NCI-H2171 treated with DMSO at 0.1 percent for 48 hours (cell line): ENCODE data around the gene WDR83.
A peak's percentile ranks its signal among the peaks of the same experiment; 100 is the strongest.

Experiments used
- DNase-seq: peaks from one replicate; lab custom pipeline; 2025; lab: John Stamatoyannopoulos, UW

WDR83 gene

GRCh38 chr19:12715102-12715501, 48.5 kb downstream of the WDR83 start:
- DNase-seq, result no peak

- DNase-seq, result no peak
Observed at GRCh38 chr19:12715929-12716328, 49.3 kb downstream of the WDR83 start.

GRCh38 chr19:12720296-12720695, 53.7 kb downstream of the WDR83 start:
- no peak for DNase-seq

- DNase-seq, result no peak
Observed at GRCh38 chr19:12720851-12721655, 54.4 kb downstream of the WDR83 start.

GRCh38 chr19:12721656-12722565, 55.3 kb downstream of the WDR83 start:
- DNase-seq, result peak; percentile 46

GRCh38 chr19:12722566-12723380, 56.2 kb downstream of the WDR83 start:
- DNase-seq, result peak; percentile 98

GRCh38 chr19:12723381-12723640, 56.7 kb downstream of the WDR83 start:
- peak; percentile 48 for DNase-seq

GRCh38 chr19:12723641-12724426, 57.2 kb downstream of the WDR83 start, which contains the start of gene TNPO2:
TSS of gene TNPO2 (minus strand) at chr19:12723932. CDS start at chr19:12720977, 2,955 bp downstream.
- peak; percentile 86 for DNase-seq
